ENCODE measurements around the gene PRF1. TPM values are rescaled to one million over a fixed set of nuclear protein-coding genes. Genes with fewer than 3 reads are reported as not detected.

Gene PRF1
- not detected in 2 replicates for total RNA-seq
- long read RNA-seq = 0 reads

DNA sequence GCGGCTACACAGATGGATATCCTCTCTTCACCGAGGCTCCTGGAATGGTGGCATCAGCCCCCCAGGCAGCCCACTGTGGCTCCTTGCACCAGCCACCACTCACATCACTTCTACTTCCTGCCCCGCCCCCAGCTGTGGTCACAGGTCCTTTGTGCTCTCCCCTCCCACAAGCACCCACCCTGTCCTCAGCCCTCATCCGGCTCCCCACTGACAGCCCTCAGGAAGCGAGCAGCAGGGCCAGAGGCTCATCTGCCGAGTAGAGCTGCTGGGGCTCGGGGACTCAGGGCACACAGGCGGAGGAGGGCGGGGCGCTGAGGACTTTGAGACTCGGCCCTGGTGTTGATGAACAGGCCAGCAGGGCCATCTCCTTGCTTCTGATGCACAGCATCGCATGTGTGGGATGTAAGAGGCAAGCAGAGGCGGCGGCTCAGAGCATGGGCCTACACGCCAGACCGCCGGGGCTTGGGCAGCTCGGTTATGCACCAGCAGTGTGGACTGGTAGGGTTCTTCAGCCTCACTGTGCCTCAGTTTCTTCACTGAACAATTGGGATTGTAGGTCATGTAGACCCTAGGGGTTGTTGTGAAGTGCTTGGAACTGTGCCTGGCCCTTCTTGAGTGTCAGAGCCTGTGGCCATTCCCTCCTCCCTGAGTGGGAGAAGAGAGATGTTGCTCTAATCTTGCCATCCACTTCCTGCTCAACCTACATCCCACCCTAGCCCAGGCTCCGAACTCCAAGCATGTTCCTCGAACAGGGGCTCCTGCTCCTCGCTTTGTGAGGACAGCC is at the start of gene PRF1:
PRF1 (minus strand) TSS at position 77 of the 784 bp plus-strand sequence. CDS start 1,839 bp downstream, outside the sequence.
- Mint-ChIP-seq H3K4me3 (ENCODE audit: unreplicated experiment) (no peak within 1 kb of the TSS), H3K36me3 (ENCODE audit: unreplicated experiment) (no peaks in the 10 kb centered on the region), H3K27ac (ENCODE audit: unreplicated experiment) (no peak within 1 kb of the TSS), H3K4me1 (ENCODE audit: unreplicated experiment) (no peaks in the 10 kb centered on the region), H3K9me3 (ENCODE audit: unreplicated experiment) (no peaks in the 10 kb centered on the region), H3K27me3 (ENCODE audit: unreplicated experiment) (peaks cover 5% of the 10 kb centered on the region)
- TF ChIP-seq, protein P1, sequence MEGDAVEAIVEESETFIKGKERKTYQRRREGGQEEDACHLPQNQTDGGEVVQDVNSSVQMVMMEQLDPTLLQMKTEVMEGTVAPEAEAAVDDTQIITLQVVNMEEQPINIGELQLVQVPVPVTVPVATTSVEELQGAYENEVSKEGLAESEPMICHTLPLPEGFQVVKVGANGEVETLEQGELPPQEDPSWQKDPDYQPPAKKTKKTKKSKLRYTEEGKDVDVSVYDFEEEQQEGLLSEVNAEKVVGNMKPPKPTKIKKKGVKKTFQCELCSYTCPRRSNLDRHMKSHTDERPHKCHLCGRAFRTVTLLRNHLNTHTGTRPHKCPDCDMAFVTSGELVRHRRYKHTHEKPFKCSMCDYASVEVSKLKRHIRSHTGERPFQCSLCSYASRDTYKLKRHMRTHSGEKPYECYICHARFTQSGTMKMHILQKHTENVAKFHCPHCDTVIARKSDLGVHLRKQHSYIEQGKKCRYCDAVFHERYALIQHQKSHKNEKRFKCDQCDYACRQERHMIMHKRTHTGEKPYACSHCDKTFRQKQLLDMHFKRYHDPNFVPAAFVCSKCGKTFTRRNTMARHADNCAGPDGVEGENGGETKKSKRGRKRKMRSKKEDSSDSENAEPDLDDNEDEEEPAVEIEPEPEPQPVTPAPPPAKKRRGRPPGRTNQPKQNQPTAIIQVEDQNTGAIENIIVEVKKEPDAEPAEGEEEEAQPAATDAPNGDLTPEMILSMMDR (IDR thresholded peaks at IDR 0.05) = no peak
- no peak for DNase-seq (ENCODE audit: extremely low spot score, unreplicated experiment)

DNA sequence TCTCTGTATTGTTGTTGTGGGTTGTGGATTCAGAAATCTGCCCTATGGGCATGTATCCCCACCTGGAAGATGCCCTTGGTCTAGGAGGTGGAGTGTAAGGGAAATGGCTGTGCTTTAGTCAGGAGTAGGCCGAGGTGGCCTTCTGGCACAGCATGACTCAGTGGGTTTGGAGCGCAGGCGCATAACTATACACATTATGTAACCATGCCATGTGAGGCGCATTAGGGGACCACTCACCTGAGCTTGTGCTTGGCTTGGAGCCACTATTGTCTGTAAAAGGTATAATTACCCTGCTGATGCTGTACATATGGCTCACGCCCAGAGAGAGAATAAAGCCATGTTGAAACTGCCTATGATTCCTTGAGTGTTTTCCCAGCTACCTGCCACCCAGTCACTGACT is 49.1 kb upstream of the PRF1 start:
- no peak for DNase-seq (ENCODE audit: extremely low spot score, unreplicated experiment)
- Mint-ChIP-seq H3K9me3 (ENCODE audit: unreplicated experiment) (no peaks in the 10 kb centered on the region), H3K36me3 (ENCODE audit: unreplicated experiment) (no peaks in the 10 kb centered on the region), H3K27ac (ENCODE audit: unreplicated experiment) (no peak overlapping the region), H3K4me3 (ENCODE audit: unreplicated experiment) (no peak overlapping the region), H3K4me1 (ENCODE audit: unreplicated experiment) (peaks cover 32% of the 10 kb centered on the region), H3K27me3 (ENCODE audit: unreplicated experiment) (peaks cover 2% of the 10 kb centered on the region)
- TF ChIP-seq, protein P1 (IDR thresholded peaks at IDR 0.05) = no peak

DNA sequence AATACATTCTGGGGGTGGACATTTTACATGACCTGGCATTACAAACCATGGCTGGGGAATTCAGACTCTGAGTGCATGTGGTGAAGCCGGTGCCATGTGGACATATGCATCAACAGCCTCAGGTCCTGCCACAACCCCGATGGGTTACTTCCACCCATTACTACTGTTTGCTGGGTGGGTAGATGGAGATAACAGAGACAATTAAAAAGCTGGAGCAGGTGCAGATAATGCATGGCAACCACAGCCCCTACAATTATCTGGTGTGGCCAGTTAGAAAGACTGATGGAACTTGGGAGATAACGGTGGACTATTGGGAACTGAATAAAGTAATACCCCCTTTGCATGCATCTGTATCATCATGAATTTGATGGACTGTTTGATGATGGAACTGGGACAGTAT is 48.2 kb upstream of the PRF1 start:
- TF ChIP-seq, protein P1 (IDR thresholded peaks at IDR 0.05) = no peak
- no peak for DNase-seq (ENCODE audit: extremely low spot score, unreplicated experiment)
- Mint-ChIP-seq H3K4me1 (ENCODE audit: unreplicated experiment) (peaks cover 23% of the 10 kb centered on the region), H3K36me3 (ENCODE audit: unreplicated experiment) (no peaks in the 10 kb centered on the region), H3K27me3 (ENCODE audit: unreplicated experiment) (peaks cover 2% of the 10 kb centered on the region), H3K4me3 (ENCODE audit: unreplicated experiment) (no peak overlapping the region), H3K27ac (ENCODE audit: unreplicated experiment) (no peak overlapping the region), H3K9me3 (ENCODE audit: unreplicated experiment) (no peaks in the 10 kb centered on the region)

DNA sequence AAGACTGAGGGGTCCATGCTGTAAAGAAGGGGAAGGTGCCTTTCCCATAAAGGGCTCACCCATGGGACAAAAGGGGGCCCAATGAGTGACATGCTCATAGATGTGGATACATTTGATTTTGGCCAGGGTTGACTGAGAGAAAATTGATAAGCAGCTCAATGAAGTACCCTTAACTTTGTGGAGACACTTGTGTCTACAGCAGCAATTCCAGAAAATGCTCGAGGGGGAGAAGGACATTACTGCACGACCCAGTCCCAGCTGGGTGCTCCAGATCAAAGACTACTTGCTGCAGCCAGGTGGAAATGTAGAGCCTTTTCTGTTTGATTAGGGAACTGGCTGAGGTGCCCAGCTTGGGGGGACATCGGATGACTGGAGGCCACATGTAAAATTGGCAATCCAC is 47.6 kb upstream of the PRF1 start:
- no peak for DNase-seq (ENCODE audit: extremely low spot score, unreplicated experiment)
- Mint-ChIP-seq H3K4me3 (ENCODE audit: unreplicated experiment) (no peak overlapping the region), H3K9me3 (ENCODE audit: unreplicated experiment) (no peaks in the 10 kb centered on the region), H3K4me1 (ENCODE audit: unreplicated experiment) (peaks cover 18% of the 10 kb centered on the region), H3K27ac (ENCODE audit: unreplicated experiment) (no peak overlapping the region), H3K27me3 (ENCODE audit: unreplicated experiment) (peaks cover 6% of the 10 kb centered on the region), H3K36me3 (ENCODE audit: unreplicated experiment) (no peaks in the 10 kb centered on the region)
- TF ChIP-seq, protein P1 (IDR thresholded peaks at IDR 0.05) = no peak

DNA sequence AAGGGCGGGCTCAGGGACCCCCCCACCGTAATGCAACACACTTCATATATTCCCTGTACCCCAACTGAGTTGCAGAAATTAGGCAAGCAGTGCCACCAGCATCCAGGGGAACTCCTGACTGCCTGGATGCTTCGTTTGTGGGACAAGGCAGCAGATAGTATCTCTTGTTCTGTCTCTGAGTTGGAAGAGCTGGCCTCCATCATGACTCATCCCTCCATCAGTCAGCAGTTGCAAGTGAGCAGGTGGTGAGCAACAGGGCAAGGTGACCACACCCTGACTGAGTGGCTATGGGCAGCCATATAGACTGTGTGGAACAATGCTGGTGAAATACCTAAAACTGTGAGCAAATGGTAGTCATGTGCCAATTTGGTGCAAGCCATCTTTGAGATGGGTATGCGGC is 47.0 kb upstream of the PRF1 start:
- no peaks in the 10 kb centered on the region for H3K9me3 Mint-ChIP-seq (ENCODE audit: unreplicated experiment)
- H3K27me3 Mint-ChIP-seq (ENCODE audit: unreplicated experiment) = peaks cover 9% of the 10 kb centered on the region
- H3K36me3 Mint-ChIP-seq (ENCODE audit: unreplicated experiment) = no peaks in the 10 kb centered on the region
- DNase-seq (ENCODE audit: extremely low spot score, unreplicated experiment) = no peak
- TF ChIP-seq, protein P1 (IDR thresholded peaks at IDR 0.05) = no peak
- no peak overlapping the region for H3K4me3 Mint-ChIP-seq (ENCODE audit: unreplicated experiment)
- H3K27ac Mint-ChIP-seq (ENCODE audit: unreplicated experiment) = no peak overlapping the region
- peaks cover 18% of the 10 kb centered on the region for H3K4me1 Mint-ChIP-seq (ENCODE audit: unreplicated experiment)
